HCT116 (cell line): ENCODE data around the gene ST3GAL6. TPM values are rescaled to one million over a fixed set of nuclear protein-coding genes. Genes with fewer than 3 reads are reported as not detected.

Experiments used
- ATAC-seq: fragments of 200-7000 bp; cut with Tn5 transposase; 2 replicates; pipeline ENCODE4 v1.9.1; 2020; ENCODE audit warnings: mild to moderate bottlenecking, moderate library complexity
- BruUV-seq: library from RNA; stranded (reverse); fragments of 400-500 nt; replicated peaks from 2 replicates; lab custom pipeline; 2021; lab: Mats Ljungman, UMichigan
- CTCF ChIA-PET: fragments of 300-600 bp; sonication (Branson Sonifier 250); formaldehyde crosslinking; loops from one replicate; lab custom pipeline; 2021; ENCODE audit warnings: antibody characterized with exemption; lab: Charles Lee
- POLR2A ChIA-PET: fragments of 300-600, 350-600 bp; sonication (Branson Sonifier 250); formaldehyde crosslinking; loops from one replicate; lab custom pipeline; 2021; ENCODE audit warnings: antibody characterized with exemption; lab: Charles Lee
- RAD21 ChIA-PET, 2 experiments: fragments of 300-600 bp; sonication (Branson Sonifier 250); formaldehyde crosslinking; loops; one replicate each; lab custom pipeline; 2023; ENCODE audit warnings: low total read pairs in 2 of 2; ENCODE audit not compliant: uncharacterized antibody in 2 of 2, unreplicated experiment in 2 of 2, low non-redundant PET in 1 of 2; lab: Charles Lee
- DNase-seq: peaks from one replicate; pipeline ENCODE4 v3.0.0-alpha.2; 2010; ENCODE audit warnings: low read depth, low spot score
- H2AFZ ChIP-seq: fragments of 200-600 bp; shearing (Covaris generic), sonication (generic); 2 replicates; pipeline ENCODE4 v1.6.1; 2017; ENCODE audit warnings: low read depth, mixed run types, mixed read lengths, antibody characterized with exemption, low read length; ENCODE audit not compliant: poor library complexity, severe bottlenecking
- H3K27ac ChIP-seq: 2 replicates; pipeline ENCODE4 v1.5.1; 2012; ENCODE audit warnings: low read depth, low read length
- H3K27me3 ChIP-seq: fragments of 200-600 bp; sonication (generic); 2 replicates; pipeline ENCODE4 v1.6.1; 2016; ENCODE audit warnings: mixed run types, low read length, mixed read lengths; ENCODE audit not compliant: insufficient read depth
- H3K36me3 ChIP-seq, 2 experiments: fragments of 200-500 bp in 1 of 2; fragments of 200-600 bp in 1 of 2; sonication (Bioruptor generic) in 1 of 2; sonication (generic) in 1 of 2; 2 replicates each; pipeline versions ENCODE4 v1.5.1 to v1.6.1; 2014 to 2016; ENCODE audit warnings: low read length in 2 of 2, inconsistent platforms in 1 of 2, mixed read lengths in 1 of 2, mixed run types in 1 of 2; ENCODE audit not compliant: insufficient read depth in 2 of 2, control insufficient read depth in 1 of 2
- H3K4me1 ChIP-seq, 2 experiments: fragments of 200-600 bp in 1 of 2; sonication (generic) in 1 of 2; 2 replicates each; pipeline versions ENCODE4 v1.5.1 to v1.6.1; 2012 to 2017; ENCODE audit warnings: low read length in 2 of 2, inconsistent platforms in 1 of 2, mild to moderate bottlenecking in 1 of 2, mixed read lengths in 1 of 2, mixed run types in 1 of 2, moderate library complexity in 1 of 2; ENCODE audit not compliant: insufficient read depth in 2 of 2, control insufficient read depth in 1 of 2
- H3K4me2 ChIP-seq: fragments of 200-600 bp; sonication (generic); 2 replicates; pipeline ENCODE4 v1.6.1; 2017; ENCODE audit warnings: mixed run types, low read length, mixed read lengths
- H3K4me3 ChIP-seq, 2 experiments: fragments of 200-600 bp in 1 of 2; sonication (generic) in 1 of 2; replicated peaks in 1 of 2; 2 replicates each; pipeline ENCODE4 v1.5.1; 2011 to 2016; ENCODE audit warnings: low read length in 2 of 2, control low read depth in 1 of 2, low read depth in 1 of 2, mild to moderate bottlenecking in 1 of 2, mixed read lengths in 1 of 2, mixed run types in 1 of 2
- H3K79me2 ChIP-seq: fragments of 200-600 bp; sonication (generic); 2 replicates; pipeline ENCODE4 v1.6.1; 2017; ENCODE audit warnings: mild to moderate bottlenecking, mixed run types, low read length, moderate library complexity, mixed read lengths; ENCODE audit not compliant: insufficient read depth
- H3K9ac ChIP-seq: fragments of 200-600 bp; sonication (generic); 2 replicates; pipeline ENCODE4 v1.6.1; 2016; ENCODE audit warnings: low read length, mixed read lengths
- H3K9me2 ChIP-seq: fragments of 200-600 bp; sonication (generic), shearing (Covaris generic); 2 replicates; pipeline ENCODE4 v1.6.1; 2017; ENCODE audit warnings: mixed run types, mild to moderate bottlenecking, moderate library complexity; ENCODE audit not compliant: insufficient read depth
- H3K9me3 ChIP-seq, 2 experiments: fragments of 200-500 bp in 1 of 2; fragments of 200-600 bp in 1 of 2; sonication (Bioruptor generic) in 1 of 2; sonication (generic) in 1 of 2; 2 replicates each; pipeline ENCODE4 v1.6.1; 2014 to 2017; ENCODE audit warnings: low read length in 2 of 2, mixed read lengths in 2 of 2, inconsistent platforms in 1 of 2, low read depth in 1 of 2, mild to moderate bottlenecking in 1 of 2, mixed run types in 1 of 2, moderate library complexity in 1 of 2; ENCODE audit not compliant: control insufficient read depth in 1 of 2, insufficient read depth in 1 of 2
- H4K20me1 ChIP-seq: fragments of 200-600 bp; sonication (generic), shearing (Covaris generic); 2 replicates; pipeline ENCODE4 v1.6.1; 2017; ENCODE audit warnings: mixed run types, mild to moderate bottlenecking, moderate library complexity; ENCODE audit not compliant: insufficient read depth
- CEBPB ChIP-seq: IDR thresholded peaks from 2 replicates; pipeline ENCODE4 v1.6.1; 2012; ENCODE audit warnings: low read depth
- EGR1 ChIP-seq: IDR thresholded peaks from 2 replicates; pipeline ENCODE4 v1.6.1; 2012; ENCODE audit warnings: low read depth
- ELF1 ChIP-seq: IDR thresholded peaks from 2 replicates; pipeline ENCODE4 v1.6.1; 2012; ENCODE audit warnings: low read depth, borderline replicate concordance
- EZH2phosphoT487 ChIP-seq: fragments of 200-600 bp; IDR thresholded peaks from 2 replicates; pipeline ENCODE4 v1.6.1; 2018; ENCODE audit warnings: antibody characterized with exemption, borderline replicate concordance
- POLR2A ChIP-seq: IDR thresholded peaks from 2 replicates; pipeline ENCODE4 v1.7.0; 2011; ENCODE audit warnings: borderline replicate concordance; ENCODE audit not compliant: insufficient read depth, insufficient read length; ENCODE audit errors: extremely low read depth
- RAD21 ChIP-seq: IDR thresholded peaks from 2 replicates; pipeline ENCODE4 v1.6.1; 2012; ENCODE audit warnings: low read depth, mild to moderate bottlenecking
- SP1 ChIP-seq: IDR thresholded peaks from 2 replicates; pipeline ENCODE4 v1.6.1; 2012; ENCODE audit warnings: low read depth
- SRF ChIP-seq: IDR thresholded peaks from 2 replicates; pipeline ENCODE4 v1.6.1; 2012; ENCODE audit warnings: low read depth
- TCF7L2 ChIP-seq: IDR thresholded peaks from 2 replicates; pipeline ENCODE4 v1.7.0; 2011; ENCODE audit warnings: borderline replicate concordance, inconsistent platforms; ENCODE audit not compliant: insufficient read depth, insufficient read length; ENCODE audit errors: extremely low read depth
- ZFX ChIP-seq: fragments of 450-650 bp; IDR thresholded peaks from 2 replicates; pipeline ENCODE4 v1.6.1; 2017
- ZNF274 ChIP-seq: fragments of 200-500 bp; sonication (Bioruptor generic); IDR thresholded peaks from 2 replicates; pipeline ENCODE4 v1.6.1; 2014; ENCODE audit warnings: mild to moderate bottlenecking, low read depth, low read length, inconsistent platforms
- intact Hi-C: fragments of 100-400 bp; cut with micrococcal nuclease; formaldehyde crosslinking; loops from 2 replicates; pipeline ENCODE4 v1.10.0; 2022
- total RNA-seq: library from RNA; stranded (reverse); gene quantifications from one replicate; pipeline ENCODE4 v1.2.1, GENCODE V29; 2021; ENCODE audit not compliant: unreplicated experiment

ST3GAL6 gene
- total RNA-seq, 1 experiment from 2014 or later = 10.6 TPM

DNA sequence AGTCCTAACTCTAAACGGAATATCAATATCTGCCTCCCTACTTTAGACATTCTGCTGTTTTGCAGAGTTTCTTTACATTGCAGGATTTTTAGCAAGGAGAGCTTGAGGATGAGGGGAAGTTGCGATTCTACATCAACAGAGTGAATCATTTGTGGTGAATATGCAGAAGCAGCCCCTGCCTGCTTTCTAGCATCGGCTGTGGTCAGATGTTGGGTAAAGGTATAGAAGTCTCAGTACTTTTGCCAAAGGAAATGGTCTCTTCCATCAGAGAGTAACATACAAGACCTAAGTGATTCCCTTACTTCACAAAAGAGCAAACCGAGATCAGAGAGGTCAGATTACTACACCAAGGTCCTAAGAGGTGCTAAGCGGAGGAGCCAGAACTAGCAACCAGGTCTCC lies 15.2 kb downstream of the ST3GAL6 start:
- intact Hi-C loops = no loop called here
- ATAC-seq (no peak), DNase-seq (no peak)
- RAD21 ChIA-PET = no interaction called here
- no peaks in the 10 kb centered on the region for H4K20me1 ChIP-seq
- no peak overlapping the region for H2AFZ ChIP-seq
- H3K4me1 ChIP-seq = no peaks in the 10 kb centered on the region; a peak in 1 of 4 replicates
- no TSS peak for BruUV-seq
- H3K9ac ChIP-seq = no peak overlapping the region
- TF ChIP-seq EZH2phosphoT487 (no peak), POLR2A (no peak), ZNF274 (no peak)
- H3K9me3 ChIP-seq = no peaks in the 10 kb centered on the region
- no peaks in the 10 kb centered on the region for H3K79me2 ChIP-seq
- H3K36me3 ChIP-seq = peaks cover 0 to 2% of the 10 kb centered on the region in 2 experiments; a peak in 1 of 4 replicates
- H3K4me3 ChIP-seq = no peak overlapping the region
- no peak overlapping the region for H3K27ac ChIP-seq
- POLR2A ChIA-PET = no interaction called here
- no peaks in the 10 kb centered on the region for H3K9me2 ChIP-seq
- CTCF ChIA-PET = no interaction called here
- H3K27me3 ChIP-seq = no peaks in the 10 kb centered on the region
- no peak overlapping the region for H3K4me2 ChIP-seq

DNA sequence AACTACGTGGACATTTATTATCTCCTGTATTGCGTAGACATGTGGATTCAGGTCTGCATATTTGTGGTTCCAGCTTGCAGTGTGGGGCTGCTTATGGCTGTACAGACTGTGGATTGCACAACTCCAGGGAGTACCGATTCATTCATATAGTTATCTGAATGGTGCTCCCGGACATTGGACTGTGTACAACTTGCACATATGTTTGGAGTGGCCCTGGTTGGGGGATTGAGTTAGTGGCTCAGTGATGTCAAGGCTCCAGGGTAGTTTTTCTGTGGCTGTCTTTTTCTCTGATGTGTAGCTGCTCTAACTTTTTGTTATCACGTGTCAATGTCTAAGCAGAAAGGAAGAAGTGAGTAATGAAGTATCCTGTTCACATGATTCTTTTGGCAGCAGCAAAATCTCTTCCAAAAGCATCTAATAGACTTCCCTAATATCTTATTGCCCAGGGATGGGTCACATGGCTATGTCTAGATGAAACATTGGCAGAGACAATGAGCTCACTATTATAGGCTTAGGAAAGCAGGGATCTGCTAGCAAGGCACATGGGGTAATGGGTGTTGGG lies 15.8 kb downstream of the ST3GAL6 start:
- ChIA-PET RAD21 (no interaction called here), POLR2A (no interaction called here)
- H3K27ac ChIP-seq = no peak overlapping the region
- TF ChIP-seq TCF7L2 (no peak), POLR2A (no peak), CEBPB (no peak), ZNF274 (no peak), SP1 (no peak), SRF (no peak), RAD21 (no peak), EGR1 (no peak), ELF1 (no peak), ZFX (no peak)
- TF ChIP-seq, all 23 proteins: peak for 0
- Histone ChIP-seq H3K9ac (no peak overlapping the region), H3K79me2 (no peaks in the 10 kb centered on the region), H3K36me3 (peaks cover 0 to 2% of the 10 kb centered on the region in 2 experiments; a peak in 1 of 4 replicates), H3K4me2 (no peak overlapping the region), H4K20me1 (no peaks in the 10 kb centered on the region), H3K4me3 (no peak overlapping the region), H3K4me1 (no peaks in the 10 kb centered on the region; a peak in 1 of 4 replicates), H3K27me3 (no peaks in the 10 kb centered on the region), H2AFZ (no peak overlapping the region), H3K9me3 (no peaks in the 10 kb centered on the region), H3K9me2 (no peaks in the 10 kb centered on the region)
- ATAC-seq (no peak), DNase-seq (no peak)
- BruUV-seq = no TSS peak
- CTCF ChIA-PET = no interaction called here
- intact Hi-C loops = no loop called here
